ENCODE results near the gene GAL3ST1.

DNA sequence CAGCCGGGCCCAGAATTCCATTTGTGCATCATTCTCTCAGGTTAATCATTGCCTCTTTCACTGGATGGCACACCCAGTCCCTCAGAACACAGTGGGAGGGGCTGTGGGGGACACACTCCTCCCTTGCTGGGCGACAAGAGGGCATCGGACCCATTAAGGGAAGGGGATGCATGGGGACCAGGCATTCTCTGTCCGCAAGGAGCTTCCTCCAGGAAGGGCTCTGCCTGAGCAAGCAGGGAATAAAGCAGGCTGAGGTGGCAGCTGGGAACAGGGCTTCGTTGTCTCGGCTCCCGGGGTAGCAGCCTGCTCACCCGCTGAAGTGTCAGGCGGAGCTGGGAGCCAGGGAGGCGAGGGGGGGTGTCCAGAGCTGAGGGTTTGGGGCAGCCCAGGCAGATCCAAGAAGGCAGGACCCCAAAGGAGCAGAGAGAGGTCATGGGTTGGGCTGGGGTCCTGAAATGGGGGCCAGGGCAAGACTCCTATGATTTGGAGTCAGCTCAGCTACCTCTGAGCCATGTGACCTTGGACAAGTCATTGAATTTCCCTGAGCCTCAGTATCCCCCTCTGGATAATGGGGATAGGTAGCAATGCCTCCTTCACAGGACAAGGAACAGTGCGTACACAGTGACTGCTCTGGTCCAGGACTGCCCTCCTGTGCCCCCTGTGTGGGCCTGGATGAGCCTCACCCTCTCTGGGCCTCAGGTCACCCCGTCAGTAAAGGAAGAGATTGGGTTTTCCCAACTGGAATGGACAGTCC lies 1.4 kb downstream of the GAL3ST1 start:
- TF ChIP-seq, protein P1, sequence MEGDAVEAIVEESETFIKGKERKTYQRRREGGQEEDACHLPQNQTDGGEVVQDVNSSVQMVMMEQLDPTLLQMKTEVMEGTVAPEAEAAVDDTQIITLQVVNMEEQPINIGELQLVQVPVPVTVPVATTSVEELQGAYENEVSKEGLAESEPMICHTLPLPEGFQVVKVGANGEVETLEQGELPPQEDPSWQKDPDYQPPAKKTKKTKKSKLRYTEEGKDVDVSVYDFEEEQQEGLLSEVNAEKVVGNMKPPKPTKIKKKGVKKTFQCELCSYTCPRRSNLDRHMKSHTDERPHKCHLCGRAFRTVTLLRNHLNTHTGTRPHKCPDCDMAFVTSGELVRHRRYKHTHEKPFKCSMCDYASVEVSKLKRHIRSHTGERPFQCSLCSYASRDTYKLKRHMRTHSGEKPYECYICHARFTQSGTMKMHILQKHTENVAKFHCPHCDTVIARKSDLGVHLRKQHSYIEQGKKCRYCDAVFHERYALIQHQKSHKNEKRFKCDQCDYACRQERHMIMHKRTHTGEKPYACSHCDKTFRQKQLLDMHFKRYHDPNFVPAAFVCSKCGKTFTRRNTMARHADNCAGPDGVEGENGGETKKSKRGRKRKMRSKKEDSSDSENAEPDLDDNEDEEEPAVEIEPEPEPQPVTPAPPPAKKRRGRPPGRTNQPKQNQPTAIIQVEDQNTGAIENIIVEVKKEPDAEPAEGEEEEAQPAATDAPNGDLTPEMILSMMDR (IDR thresholded peaks at IDR 0.05), result no peak
- no peak for TF ChIP-seq EP300 (IDR thresholded peaks at IDR 0.05)
